BLaER1 (cell line): ENCODE measurements around the gene FBXO41.

Experiments used
- H3K27ac ChIP-seq: shearing (Covaris generic); formaldehyde crosslinking; 2 replicates; pipeline ENCODE4 v1.8.1; 2022
- H3K27me3 ChIP-seq: shearing (Covaris generic); formaldehyde crosslinking; 2 replicates; pipeline ENCODE4 v1.8.1; 2022
- H3K36me3 ChIP-seq: shearing (Covaris generic); formaldehyde crosslinking; 2 replicates; pipeline ENCODE4 v1.8.1; 2022
- H3K4me1 ChIP-seq: shearing (Covaris generic); formaldehyde crosslinking; 2 replicates; pipeline ENCODE4 v1.8.1; 2022
- H3K4me2 ChIP-seq: shearing (Covaris generic); formaldehyde crosslinking; 2 replicates; pipeline ENCODE4 v1.8.1; 2022
- H3K4me3 ChIP-seq: shearing (Covaris generic); formaldehyde crosslinking; 2 replicates; pipeline ENCODE4 v1.8.1; 2022
- H3K9ac ChIP-seq: shearing (Covaris generic); formaldehyde crosslinking; 2 replicates; pipeline ENCODE4 v1.8.1; 2022
- H3K9me3 ChIP-seq: shearing (Covaris generic); formaldehyde crosslinking; 2 replicates; pipeline ENCODE4 v1.8.1; 2022
- H4K20me1 ChIP-seq: shearing (Covaris generic); formaldehyde crosslinking; 2 replicates; pipeline ENCODE4 v1.8.1; 2022
- Cebpa-rat ChIP-seq: shearing (Covaris generic); IDR thresholded peaks from 2 replicates; pipeline ENCODE4 v1.8.1; 2022

Gene FBXO41

DNA sequence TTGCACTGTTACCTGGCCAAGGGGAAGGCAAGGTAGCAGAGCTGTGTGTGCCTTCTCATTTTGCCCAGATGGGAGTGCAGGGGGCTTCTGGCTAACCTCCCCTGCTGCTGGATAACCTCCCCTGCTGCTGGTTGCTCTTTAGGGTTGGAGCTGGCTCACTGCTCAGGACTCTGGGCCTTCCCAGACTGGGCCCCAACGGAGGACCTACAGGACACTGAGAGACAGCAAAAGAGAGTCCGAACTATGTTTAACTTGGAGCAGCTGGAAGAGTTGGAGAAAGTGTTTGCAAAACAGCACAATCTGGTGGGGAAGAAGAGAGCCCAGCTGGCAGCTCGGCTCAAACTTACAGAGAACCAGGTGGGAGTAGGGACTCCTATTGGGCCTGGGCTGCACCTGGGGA lies 76.0 kb downstream of the FBXO41 start:
- Histone ChIP-seq H3K4me1 (peaks cover 17% of the 10 kb centered on the region), H3K27me3 (peaks cover 10% of the 10 kb centered on the region), H3K9me3 (peaks cover 3% of the 10 kb centered on the region), H3K9ac (no peak overlapping the region), H3K4me3 (no peak overlapping the region), H4K20me1 (no peaks in the 10 kb centered on the region), H3K27ac (no peak overlapping the region), H3K4me2 (no peak overlapping the region), H3K36me3 (no peaks in the 10 kb centered on the region)
- TF ChIP-seq Cebpa-rat: no peak

GRCh38 chr2:73205611-73206010 lies 78.7 kb downstream of the FBXO41 start:
- H3K4me1 ChIP-seq: no peaks in the 10 kb centered on the region
- peaks cover 26% of the 10 kb centered on the region for H3K9me3 ChIP-seq
- no peak overlapping the region for H3K4me3 ChIP-seq
- H3K27ac ChIP-seq: no peak overlapping the region
- H3K4me2 ChIP-seq: no peak overlapping the region
- peaks cover 32% of the 10 kb centered on the region for H3K27me3 ChIP-seq
- no peaks in the 10 kb centered on the region for H4K20me1 ChIP-seq
- no peak overlapping the region for H3K9ac ChIP-seq
- H3K36me3 ChIP-seq: no peaks in the 10 kb centered on the region
- no peak for TF ChIP-seq Cebpa-rat
